ENCODE results near the gene NOS2.
"Not testable (repeated sequence)": the region's sequence is repeated elsewhere in the genome, so short reads cannot be mapped to it uniquely, and the experiment has no call there.

NOS2 gene

GRCh38 chr17:27800522-27800921, at the start of gene NOS2:
Gene NOS2, minus strand, starts transcription at chr17:27800529. Its CDS starts 1,720 bp downstream, at chr17:27798809.
- no peak for FAIRE-seq
- DNase-seq (ENCODE audit: extremely low spot score, insufficient read length, low read depth): no peak

- no peak for FAIRE-seq
Measured at GRCh38 chr17:27849474-27850185, 49.3 kb upstream of the NOS2 start.

GRCh38 chr17:27848931-27849330, 48.6 kb upstream of the NOS2 start:
- no peak for FAIRE-seq
- no peak for DNase-seq (ENCODE audit: extremely low spot score, insufficient read length, low read depth)

More at GRCh38 chr17:27849474-27850185, 49.3 kb upstream of the NOS2 start:
- no peak for DNase-seq (ENCODE audit: extremely low spot score, insufficient read length, low read depth)

GRCh38 chr17:27846808-27847307, 46.5 kb upstream of the NOS2 start:
- not testable (repeated sequence) for FAIRE-seq; DNase-seq (ENCODE audit: extremely low spot score, insufficient read length, low read depth)

GRCh38 chr17:27846042-27846655, 45.8 kb upstream of the NOS2 start:
- FAIRE-seq (no peak), DNase-seq (ENCODE audit: extremely low spot score, insufficient read length, low read depth) (no peak)

- FAIRE-seq (no peak), DNase-seq (ENCODE audit: extremely low spot score, insufficient read length, low read depth) (no peak)
Measured at GRCh38 chr17:27845264-27846041, 45.1 kb upstream of the NOS2 start.

- DNase-seq (ENCODE audit: extremely low spot score, insufficient read length, low read depth): no peak
- FAIRE-seq: no peak
Measured at GRCh38 chr17:27840688-27841087, 40.4 kb upstream of the NOS2 start.

- not testable (repeated sequence) for FAIRE-seq; DNase-seq (ENCODE audit: extremely low spot score, insufficient read length, low read depth)
Measured at GRCh38 chr17:27840406-27840678, 40.0 kb upstream of the NOS2 start.

GRCh38 chr17:27839571-27840405, 39.5 kb upstream of the NOS2 start:
- not testable (repeated sequence) for DNase-seq (ENCODE audit: extremely low spot score, insufficient read length, low read depth); FAIRE-seq

GRCh38 chr17:27838607-27839006, 38.3 kb upstream of the NOS2 start:
- not testable (repeated sequence) for DNase-seq (ENCODE audit: extremely low spot score, insufficient read length, low read depth); FAIRE-seq

GRCh38 chr17:27837769-27838168, 37.4 kb upstream of the NOS2 start:
- FAIRE-seq; DNase-seq (ENCODE audit: extremely low spot score, insufficient read length, low read depth): not testable (repeated sequence)

- DNase-seq (ENCODE audit: extremely low spot score, insufficient read length, low read depth) (no peak), FAIRE-seq (no peak)
Measured at GRCh38 chr17:27836651-27837050, 36.3 kb upstream of the NOS2 start.

- FAIRE-seq: no peak
- no peak for DNase-seq (ENCODE audit: extremely low spot score, insufficient read length, low read depth)
Measured at GRCh38 chr17:27834571-27834970, 34.2 kb upstream of the NOS2 start.

- FAIRE-seq: no peak
- no peak for DNase-seq (ENCODE audit: extremely low spot score, insufficient read length, low read depth)
Measured at GRCh38 chr17:27832831-27833230, 32.5 kb upstream of the NOS2 start.

- FAIRE-seq: peak; percentile 67
- not testable (repeated sequence) for DNase-seq (ENCODE audit: extremely low spot score, insufficient read length, low read depth)
Measured at GRCh38 chr17:27829888-27830287, 29.6 kb upstream of the NOS2 start.

- not testable (repeated sequence) for DNase-seq (ENCODE audit: extremely low spot score, insufficient read length, low read depth)
- FAIRE-seq: peak; percentile 56
Measured at GRCh38 chr17:27829143-27829711, 28.9 kb upstream of the NOS2 start.

- FAIRE-seq: no peak
- no peak for DNase-seq (ENCODE audit: extremely low spot score, insufficient read length, low read depth)
Measured at GRCh38 chr17:27825459-27825858, 25.1 kb upstream of the NOS2 start.

- DNase-seq (ENCODE audit: extremely low spot score, insufficient read length, low read depth): no peak
- FAIRE-seq: no peak
Measured at GRCh38 chr17:27824745-27825144, 24.4 kb upstream of the NOS2 start.

GRCh38 chr17:27824176-27824715, 23.9 kb upstream of the NOS2 start:
- no peak for DNase-seq (ENCODE audit: extremely low spot score, insufficient read length, low read depth)
- FAIRE-seq: no peak
